OCI-LY7 (cell line): ENCODE measurements around the gene HSP90AB1. TPM values are rescaled to one million over a fixed set of nuclear protein-coding genes. Genes with fewer than 3 reads are reported as not detected.

Experiments used
- BruUV-seq: library from RNA; stranded (reverse); fragments of 400-500 nt; replicated peaks from 2 replicates; lab custom pipeline; 2021; lab: Mats Ljungman, UMichigan
- CTCF ChIA-PET: fragments of 300-600 bp; sonication (Branson Sonifier 250); formaldehyde crosslinking; loops from one replicate; lab custom pipeline; 2022; ENCODE audit warnings: antibody characterized with exemption; ENCODE audit not compliant: unreplicated experiment; lab: Charles Lee
- POLR2A ChIA-PET: fragments of 300-600 bp; sonication (Branson Sonifier 250); formaldehyde crosslinking; loops from one replicate; lab custom pipeline; 2022; ENCODE audit warnings: antibody characterized with exemption; lab: Charles Lee
- DNase-seq: peaks from one replicate; pipeline ENCODE4 v3.0.0-alpha.2; 2015; ENCODE audit warnings: low spot score
- H2AFZ ChIP-seq: fragments of 200-600 bp; sonication (generic), shearing (Covaris generic); 2 replicates; pipeline ENCODE4 v1.6.1; 2014; ENCODE audit warnings: mild to moderate bottlenecking, antibody characterized with exemption, low read length, moderate library complexity
- H3K27ac ChIP-seq: fragments of 200-600 bp; sonication (generic); 2 replicates; pipeline ENCODE4 v1.5.1; 2014; ENCODE audit warnings: mixed run types, low read depth, mild to moderate bottlenecking, moderate library complexity, low read length, inconsistent platforms; ENCODE audit not compliant: poor library complexity, severe bottlenecking
- H3K36me3 ChIP-seq: fragments of 200-600 bp; sonication (generic); 2 replicates; pipeline ENCODE4 v1.6.1; 2014; ENCODE audit warnings: mild to moderate bottlenecking, antibody characterized with exemption, low read length, moderate library complexity, mixed read lengths; ENCODE audit not compliant: insufficient read depth
- H3K4me1 ChIP-seq: fragments of 200-600 bp; sonication (generic); 2 replicates; pipeline ENCODE4 v1.5.1; 2014; ENCODE audit warnings: mild to moderate bottlenecking, low read length; ENCODE audit not compliant: insufficient read depth, poor library complexity, severe bottlenecking
- H3K4me2 ChIP-seq: fragments of 200-600 bp; sonication (generic); 2 replicates; pipeline ENCODE4 v1.6.1; 2014; ENCODE audit warnings: mild to moderate bottlenecking, low read length
- H3K4me3 ChIP-seq: fragments of 200-600 bp; sonication (generic); 2 replicates; pipeline ENCODE4 v1.5.1; 2014; ENCODE audit warnings: mild to moderate bottlenecking, low read depth, low read length; ENCODE audit not compliant: poor library complexity, severe bottlenecking
- H3K79me2 ChIP-seq: fragments of 200-600 bp; sonication (generic); 2 replicates; pipeline ENCODE4 v1.6.1; 2016; ENCODE audit warnings: low read depth, mild to moderate bottlenecking, low read length, moderate library complexity, mixed read lengths; ENCODE audit not compliant: insufficient read depth
- H3K9me2 ChIP-seq: fragments of 200-600 bp; sonication (generic); 2 replicates; pipeline ENCODE4 v1.6.1; 2016; ENCODE audit warnings: mild to moderate bottlenecking, low read length, mixed read lengths; ENCODE audit not compliant: insufficient read depth
- H3K9me3 ChIP-seq: fragments of 200-600 bp; sonication (generic); 2 replicates; pipeline ENCODE4 v1.6.1; 2014; ENCODE audit warnings: mild to moderate bottlenecking, mixed run types, low read length, mixed read lengths
- H4K20me1 ChIP-seq: fragments of 200-600 bp; sonication (generic); 2 replicates; pipeline ENCODE4 v1.6.1; 2014; ENCODE audit warnings: mild to moderate bottlenecking, antibody characterized with exemption, low read length, moderate library complexity, mixed read lengths; ENCODE audit not compliant: insufficient read depth
- CTCF ChIP-seq: fragments of 200-600 bp; sonication (generic); conservative IDR thresholded peaks from 2 replicates; pipeline ENCODE4 v1.5.1; 2014; ENCODE audit warnings: mild to moderate bottlenecking, antibody characterized with exemption, low read length, moderate library complexity, mixed read lengths
- EZH2phosphoT487 ChIP-seq: fragments of 200-600 bp; sonication (generic); IDR thresholded peaks from 2 replicates; pipeline ENCODE4 v1.6.1; 2018; ENCODE audit warnings: low read depth, borderline replicate concordance, mild to moderate bottlenecking, mixed run types, antibody characterized with exemption, low read length, moderate library complexity, mixed read lengths
- intact Hi-C: fragments of 100-400 bp; cut with micrococcal nuclease; formaldehyde crosslinking; loops from one replicate; pipeline ENCODE4 v1.10.0; 2022; ENCODE audit not compliant: unreplicated experiment
- total RNA-seq, 2 experiments: library from RNA; depleted of rRNA in 1 of 2; stranded (reverse); fragments of >200 nt in 1 of 2; shearing (Covaris generic) in 1 of 2; gene quantifications; 2 replicates each; pipeline ENCODE4 v1.2.3, GENCODE V29; 2014 to 2022

HSP90AB1 gene
- total RNA-seq, 2 experiments from 2014 or later, result 911 to 1,282 TPM

GRCh38 chr6:44271406-44271723 is 24.5 kb downstream of the HSP90AB1 start:
- no peaks in the 10 kb centered on the region for H3K36me3 ChIP-seq
- intact Hi-C loops, result no loop called here
- DNase-seq, result no peak
- TF ChIP-seq EZH2phosphoT487 (no peak), CTCF (no peak)
- no peaks in the 10 kb centered on the region for H4K20me1 ChIP-seq
- H2AFZ ChIP-seq, result no peak overlapping the region
- H3K4me1 ChIP-seq, result peaks cover 28% of the 10 kb centered on the region
- peak overlapping the region; percentile 64; the same call in 1 of the 2 replicates for H3K4me2 ChIP-seq
- BruUV-seq, result no TSS peak
- H3K9me3 ChIP-seq, result no peaks in the 10 kb centered on the region
- no peak overlapping the region for H3K4me3 ChIP-seq
- no peak overlapping the region for H3K27ac ChIP-seq
- CTCF ChIA-PET, result no interaction called here
- POLR2A ChIA-PET, result no interaction called here
- H3K9me2 ChIP-seq, result no peaks in the 10 kb centered on the region
- H3K79me2 ChIP-seq, result no peaks in the 10 kb centered on the region

GRCh38 chr6:44271914-44272313 is 25.0 kb downstream of the HSP90AB1 start:
- H4K20me1 ChIP-seq, result no peaks in the 10 kb centered on the region
- no peak for DNase-seq
- no peak overlapping the region for H3K27ac ChIP-seq
- H3K4me1 ChIP-seq, result peaks cover 25% of the 10 kb centered on the region
- H2AFZ ChIP-seq, result no peak overlapping the region
- ChIA-PET POLR2A (no interaction called here), CTCF (interaction anchor here (0.5 kb wide), 1 partner anchor 37 kb away, joined by 3 read pairs; no protein-coding TSS in a partner anchor)
- no peaks in the 10 kb centered on the region for H3K9me2 ChIP-seq
- H3K79me2 ChIP-seq, result no peaks in the 10 kb centered on the region
- no peak overlapping the region for H3K4me2 ChIP-seq
- intact Hi-C loops, result no loop called here
- H3K4me3 ChIP-seq, result no peak overlapping the region
- no peak for TF ChIP-seq CTCF
- TF ChIP-seq EZH2phosphoT487, result no peak
- no peaks in the 10 kb centered on the region for H3K9me3 ChIP-seq
- no peaks in the 10 kb centered on the region for H3K36me3 ChIP-seq
- BruUV-seq, result no TSS peak

- no peaks in the 10 kb centered on the region for H3K79me2 ChIP-seq
- no peak for TF ChIP-seq CTCF
- TF ChIP-seq EZH2phosphoT487, result no peak
- peaks cover 25% of the 10 kb centered on the region for H3K4me1 ChIP-seq
- no peak overlapping the region for H3K4me2 ChIP-seq
- no peaks in the 10 kb centered on the region for H4K20me1 ChIP-seq
- H2AFZ ChIP-seq, result no peak overlapping the region
- POLR2A ChIA-PET, result no interaction called here
- no TSS peak for BruUV-seq
- H3K27ac ChIP-seq, result no peak overlapping the region
- no peaks in the 10 kb centered on the region for H3K36me3 ChIP-seq
- H3K4me3 ChIP-seq, result no peak overlapping the region
- CTCF ChIA-PET, result interaction anchor here (0.5 kb wide), 1 partner anchor 36 kb away, joined by 3 read pairs; no protein-coding TSS in a partner anchor
- H3K9me2 ChIP-seq, result no peaks in the 10 kb centered on the region
- DNase-seq, result no peak
- intact Hi-C loops, result no loop called here
- no peaks in the 10 kb centered on the region for H3K9me3 ChIP-seq
Measured at GRCh38 chr6:44272529-44272928, 25.6 kb downstream of the HSP90AB1 start.
